Spleen (tissue), 11 donors: ENCODE data around the gene NFE2L2. TPM values are rescaled to one million over a fixed set of nuclear protein-coding genes. Genes with fewer than 3 reads are reported as not detected.
A peak's percentile ranks its signal among the peaks of the same experiment; 100 is the strongest.

Experiments used
- DNase-seq: peaks from one replicate; pipeline ENCODE4 v3.0.0-alpha.2; 2020
- H3K27ac ChIP-seq, 8 donors: fragments of 200-600 bp; sonication (generic) in 7 of 8; 1 replicate in 4 of 8; 2 replicates in 4 of 8; pipeline versions ENCODE4 v1.5.0 to v1.8.0; 2016 to 2021; ENCODE audit warnings: inconsistent platforms in 4 of 8, mild to moderate bottlenecking in 4 of 8, moderate library complexity in 1 of 8
- H3K27me3 ChIP-seq, 7 donors: fragments of 200-600 bp; sonication (generic) in 6 of 7; replicated peaks in 1 of 7; 1 replicate in 4 of 7; 2 replicates in 3 of 7; pipeline versions ENCODE4 v1.5.0 to v1.8.0; 2016 to 2021; ENCODE audit warnings: inconsistent platforms in 3 of 7, mild to moderate bottlenecking in 1 of 7
- H3K36me3 ChIP-seq, 6 donors: fragments of 200-600 bp; sonication (generic) in 5 of 6; 1 replicate in 4 of 6; 2 replicates in 2 of 6; pipeline versions ENCODE4 v1.5.0 to v1.8.0; 2016 to 2021; ENCODE audit warnings: inconsistent platforms in 2 of 6
- H3K4me1 ChIP-seq, 6 donors: fragments of 200-600 bp; sonication (generic) in 5 of 6; 1 replicate in 3 of 6; 2 replicates in 3 of 6; pipeline versions ENCODE4 v1.5.0 to v1.8.0; 2016 to 2021; ENCODE audit warnings: inconsistent platforms in 3 of 6
- H3K4me3 ChIP-seq, 8 donors: fragments of 200-600 bp; sonication (generic) in 7 of 8; 1 replicate in 4 of 8; 2 replicates in 4 of 8; pipeline versions ENCODE4 v1.5.0 to v1.8.0; 2016 to 2021; ENCODE audit warnings: inconsistent platforms in 4 of 8, mild to moderate bottlenecking in 4 of 8, moderate library complexity in 2 of 8
- H3K9me3 ChIP-seq, 8 donors: fragments of 200-600 bp; sonication (generic) in 7 of 8; 1 replicate in 4 of 8; 2 replicates in 4 of 8; pipeline versions ENCODE4 v1.5.0 to v1.8.0; 2016 to 2021; ENCODE audit warnings: inconsistent platforms in 4 of 8
- CTCF ChIP-seq, 11 experiments: fragments of 200-600 bp in 7 of 11; fragments of 450-650 bp in 4 of 11; sonication (generic) in 4 of 11; IDR thresholded peaks in 8 of 11; conservative IDR thresholded peaks in 3 of 11; 1 replicate in 7 of 11; 2 replicates in 4 of 11; pipeline versions ENCODE4 v1.4.0 to v1.8.0; 2016 to 2021; ENCODE audit warnings: antibody characterized with exemption in 11 of 11, inconsistent platforms in 4 of 11, mild to moderate bottlenecking in 1 of 11
- POLR2A ChIP-seq, 3 donors: fragments of 450-650 bp; IDR thresholded peaks; one replicate each; pipeline ENCODE4 v1.5.1; 2017; ENCODE audit warnings: antibody characterized with exemption in 3 of 3, mild to moderate bottlenecking in 1 of 3
- POLR2AphosphoS5 ChIP-seq, 3 donors: sonication (generic); formaldehyde crosslinking; IDR thresholded peaks; one replicate each; pipeline ENCODE4 v1.5.1; 2017; ENCODE audit warnings: antibody characterized with exemption in 3 of 3
- WGBS, 5 donors: extraction: QIAGEN DNeasy Blood & Tissue Kit in 3 of 5; methylation state at CpG; one replicate each; pipeline versions ENCODE4 v1.1.5 to v1.1.7; 2013 to 2018; 5-methylcytosine and 5-hydroxymethylcytosine counted together
- intact Hi-C: fragments of 100-400 bp; cut with DNase I; formaldehyde crosslinking; loops from one replicate; pipeline ENCODE4 v1.15.0; 2023; ENCODE audit warnings: low total_unique reads
- polyA plus RNA-seq, 3 donors: library from polyadenylated mRNA; stranded (reverse); fragments of 200-250 nt; gene quantifications; one replicate each; pipeline ENCODE4 v1.2.1, GENCODE V29; 2013
- total RNA-seq, 7 donors: library from RNA; depleted of rRNA in 3 of 7; stranded (reverse); fragments of >200 nt in 3 of 7; fragmentation: NEBNext Ultra II Directional in 4 of 7; extraction: Animal tissue kit (Norgen Biotek cat#: 25700) in 4 of 7; gene quantifications; one replicate each; pipeline versions ENCODE4 v1.1.0 to v1.2.1, GENCODE V29; 2016 to 2021
- donor health status: healthy with polysubstance abuse.
- donor health status: DM: no; HTN: no; CAD: no; lungs with moderate emphysema.
- donor health status: DM: no; HTN: no; CAD: no.
- donor health status: Bipolar disorder and iron deficiency.
- donor health status: healthy.
- donor health status: DM: no; HTN: no; CAD: no.
- donor health status: DM: yes; HTN: yes; CAD: no.

The NFE2L2 gene
- total and polyA plus RNA-seq, 10 donors, result 25.9 to 148 (median 101) TPM

GRCh38 chr2:177243476-177243875 is 21.1 kb downstream of the NFE2L2 start:
- H3K4me1 ChIP-seq, result peaks cover 60 to 100% (median 97%) of the 10 kb centered on the region in 6 donors
- peak overlapping the region; percentile 48 to 92 (median 84) for H3K27ac ChIP-seq
- no peak for TF ChIP-seq POLR2A (IDR thresholded peaks at IDR 0.05)
- TF ChIP-seq CTCF (IDR thresholded peaks at IDR 0.05 in 8 of 11, conservative IDR thresholded peaks at IDR 0.05 in 3 of 11), result no peak
- TF ChIP-seq POLR2AphosphoS5 (IDR thresholded peaks at IDR 0.05), result no peak
- DNase-seq, result no peak
- H3K27me3 ChIP-seq, result no peaks in the 10 kb centered on the region
- peaks cover 0 to 14% (median 0%) of the 10 kb centered on the region in 6 donors for H3K36me3 ChIP-seq
- no peaks in the 10 kb centered on the region for H3K9me3 ChIP-seq
- intact Hi-C loops, result no loop called here
- H3K4me3 ChIP-seq, result no peak overlapping the region

GRCh38 chr2:177243073-177243472 is 21.5 kb downstream of the NFE2L2 start:
- Histone ChIP-seq H3K9me3 (no peaks in the 10 kb centered on the region), H3K27ac (peak overlapping the region; percentile 48 to 92 (median 84)), H3K27me3 (no peaks in the 10 kb centered on the region), H3K4me1 (peaks cover 63 to 100% (median 97%) of the 10 kb centered on the region in 6 donors), H3K4me3 (no peak overlapping the region), H3K36me3 (peaks cover 0 to 10% (median 0%) of the 10 kb centered on the region in 6 donors)
- DNase-seq, result no peak
- TF ChIP-seq POLR2AphosphoS5 (IDR thresholded peaks at IDR 0.05) (no peak), CTCF (IDR thresholded peaks at IDR 0.05 in 8 of 11, conservative IDR thresholded peaks at IDR 0.05 in 3 of 11) (no peak), POLR2A (IDR thresholded peaks at IDR 0.05) (no peak)
- WGBS, 5 donors, result 89 to 95% (median 93%) methylated on average over 3 of the region's 3 CpGs
- intact Hi-C loops, result no loop called here

- Histone ChIP-seq H3K27ac (peak overlapping the region; percentile 48 to 92 (median 84)), H3K4me3 (peak overlapping the region in 1 of 8 donors; percentile 28), H3K9me3 (no peaks in the 10 kb centered on the region), H3K4me1 (peaks cover 59 to 100% (median 98%) of the 10 kb centered on the region in 6 donors), H3K27me3 (no peaks in the 10 kb centered on the region), H3K36me3 (peaks cover 0 to 8% (median 0%) of the 10 kb centered on the region in 6 donors)
- intact Hi-C loops, result no loop called here
- TF ChIP-seq POLR2AphosphoS5 (IDR thresholded peaks at IDR 0.05) (peak in 1 of 3 donors; percentile 37), CTCF (IDR thresholded peaks at IDR 0.05 in 8 of 11, conservative IDR thresholded peaks at IDR 0.05 in 3 of 11) (no peak), POLR2A (IDR thresholded peaks at IDR 0.05) (no peak)
- 46 to 67% (median 48%) methylated on average over 5 of the region's 5 CpGs for WGBS, 5 donors
- DNase-seq, result no peak
Measured at GRCh38 chr2:177242121-177242987, 22.2 kb downstream of the NFE2L2 start.

- Histone ChIP-seq H3K4me1 (peaks cover 54 to 100% (median 98%) of the 10 kb centered on the region in 6 donors), H3K4me3 (peak overlapping the region in 1 of 8 donors; percentile 28), H3K36me3 (peaks cover 0 to 8% (median 0%) of the 10 kb centered on the region in 6 donors), H3K27ac (peak overlapping the region; percentile 48 to 92 (median 84)), H3K27me3 (no peaks in the 10 kb centered on the region), H3K9me3 (no peaks in the 10 kb centered on the region)
- intact Hi-C loops, result no loop called here
- no peak for DNase-seq
- TF ChIP-seq CTCF (IDR thresholded peaks at IDR 0.05 in 8 of 11, conservative IDR thresholded peaks at IDR 0.05 in 3 of 11), result no peak
- TF ChIP-seq POLR2A (IDR thresholded peaks at IDR 0.05), result no peak
- TF ChIP-seq POLR2AphosphoS5 (IDR thresholded peaks at IDR 0.05), result peak in 1 of 3 donors; percentile 9
- 65 to 92% (median 70%) methylated on average over 1 of the region's 1 CpG for WGBS, 5 donors
Measured at GRCh38 chr2:177241711-177242120, 22.8 kb downstream of the NFE2L2 start.
